Omental fat pad (tissue), 4 donors: ENCODE results near the gene UVSSA. TPM values are rescaled to one million over a fixed set of nuclear protein-coding genes. Genes with fewer than 3 reads are reported as not detected.
"Not testable (repeated sequence)": the region's sequence is repeated elsewhere in the genome, so short reads cannot be mapped to it uniquely, and the experiment has no call there.

Experiments used
- ATAC-seq: fragments of 150-250 bp; one replicate; pipeline ENCODE4 v1.9.1; 2016; ENCODE audit warnings: mild to moderate bottlenecking, moderate library complexity; ENCODE audit not compliant: low FRiP score
- DNase-seq: peaks from one replicate; pipeline ENCODE4 v3.0.0-alpha.2; 2019; ENCODE audit warnings: low spot score
- total RNA-seq, 4 donors: library from RNA; depleted of rRNA; stranded (reverse); fragments of >200 nt; gene quantifications; one replicate each; pipeline ENCODE4 v1.1.0, GENCODE V29; 2016
- TF ChIP-seq, protein P1 (sequence below), 3 donors: fragments of 450-650 bp; IDR thresholded peaks; one replicate each; pipeline ENCODE4 v1.5.1; 2016 to 2017; ENCODE audit warnings: antibody characterized with exemption in 3 of 3, mild to moderate bottlenecking in 3 of 3, moderate library complexity in 2 of 3

The UVSSA gene
- total RNA-seq, 4 donors from 2014 or later: 10.2 to 28.2 (median 13.0) TPM

DNA sequence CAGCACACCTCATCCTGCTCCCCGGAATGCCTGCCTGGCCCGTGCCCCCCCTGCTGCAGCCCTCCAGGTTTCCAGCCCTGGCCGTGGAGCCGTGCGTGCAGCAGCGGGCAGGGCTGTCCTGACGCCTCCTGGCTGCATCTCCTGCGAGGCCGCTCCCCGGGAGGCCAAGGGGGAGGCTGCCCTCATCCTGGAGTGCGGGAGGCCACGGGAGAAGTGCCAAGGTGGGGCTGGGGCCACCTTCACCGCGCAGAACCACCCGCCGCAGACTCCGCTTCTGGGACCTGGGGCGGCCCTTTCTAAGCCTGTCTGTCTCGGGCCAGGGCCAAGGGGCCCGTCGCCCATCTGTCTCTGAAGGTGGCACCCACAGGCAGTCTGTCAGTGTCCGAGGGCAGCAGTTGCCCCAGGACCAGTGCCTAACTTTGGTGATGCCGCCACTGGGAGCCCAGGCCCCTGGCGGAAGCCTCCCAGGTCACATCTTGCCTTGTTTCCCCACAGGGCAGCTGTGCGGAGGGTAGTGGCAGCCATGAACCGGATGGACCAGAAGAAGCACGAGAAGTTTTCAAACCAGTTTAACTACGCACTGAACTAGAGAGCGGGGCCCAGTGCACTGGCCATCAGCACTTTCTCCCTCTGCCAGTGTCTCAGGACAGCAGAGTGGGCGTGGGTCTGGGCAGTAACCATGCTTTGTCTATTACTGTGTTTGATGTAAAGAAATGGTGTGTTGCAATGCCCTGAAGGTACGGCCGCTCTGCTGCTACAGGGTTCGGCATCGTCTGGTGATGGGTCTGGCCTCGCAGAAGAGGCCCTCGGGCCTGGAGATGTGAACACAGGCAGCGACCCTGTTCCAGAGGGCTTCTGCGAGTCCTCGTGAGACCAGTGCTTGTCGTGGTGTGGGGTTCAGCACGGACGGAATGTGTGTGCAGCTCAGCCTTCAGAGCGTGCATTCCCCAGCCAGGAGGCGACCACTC is 38.6 kb downstream of the UVSSA start:
- DNase-seq (no peak), ATAC-seq (no peak)
- TF ChIP-seq, protein P1, sequence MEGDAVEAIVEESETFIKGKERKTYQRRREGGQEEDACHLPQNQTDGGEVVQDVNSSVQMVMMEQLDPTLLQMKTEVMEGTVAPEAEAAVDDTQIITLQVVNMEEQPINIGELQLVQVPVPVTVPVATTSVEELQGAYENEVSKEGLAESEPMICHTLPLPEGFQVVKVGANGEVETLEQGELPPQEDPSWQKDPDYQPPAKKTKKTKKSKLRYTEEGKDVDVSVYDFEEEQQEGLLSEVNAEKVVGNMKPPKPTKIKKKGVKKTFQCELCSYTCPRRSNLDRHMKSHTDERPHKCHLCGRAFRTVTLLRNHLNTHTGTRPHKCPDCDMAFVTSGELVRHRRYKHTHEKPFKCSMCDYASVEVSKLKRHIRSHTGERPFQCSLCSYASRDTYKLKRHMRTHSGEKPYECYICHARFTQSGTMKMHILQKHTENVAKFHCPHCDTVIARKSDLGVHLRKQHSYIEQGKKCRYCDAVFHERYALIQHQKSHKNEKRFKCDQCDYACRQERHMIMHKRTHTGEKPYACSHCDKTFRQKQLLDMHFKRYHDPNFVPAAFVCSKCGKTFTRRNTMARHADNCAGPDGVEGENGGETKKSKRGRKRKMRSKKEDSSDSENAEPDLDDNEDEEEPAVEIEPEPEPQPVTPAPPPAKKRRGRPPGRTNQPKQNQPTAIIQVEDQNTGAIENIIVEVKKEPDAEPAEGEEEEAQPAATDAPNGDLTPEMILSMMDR (IDR thresholded peaks at IDR 0.05): no peak

DNA sequence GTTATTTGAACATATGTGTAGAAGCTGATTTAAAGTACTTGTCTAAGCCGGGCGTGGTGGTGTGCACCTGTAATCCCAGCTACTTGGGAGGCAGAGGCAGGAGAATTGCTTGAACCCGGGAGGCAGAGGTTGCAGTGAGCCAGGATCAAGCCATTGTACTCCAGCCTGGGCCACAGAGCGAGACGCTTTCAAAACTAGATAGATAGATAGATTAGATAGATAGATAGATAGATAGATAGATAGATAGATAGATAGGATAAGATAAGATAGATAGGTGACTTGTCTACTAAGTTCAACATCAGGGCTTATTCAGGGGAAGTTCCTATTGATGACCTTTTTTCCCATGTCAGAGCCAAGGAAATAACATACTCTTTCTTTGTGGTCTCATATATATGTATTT is 46.4 kb downstream of the UVSSA start:
- not testable (repeated sequence) for DNase-seq, ATAC-seq

DNA sequence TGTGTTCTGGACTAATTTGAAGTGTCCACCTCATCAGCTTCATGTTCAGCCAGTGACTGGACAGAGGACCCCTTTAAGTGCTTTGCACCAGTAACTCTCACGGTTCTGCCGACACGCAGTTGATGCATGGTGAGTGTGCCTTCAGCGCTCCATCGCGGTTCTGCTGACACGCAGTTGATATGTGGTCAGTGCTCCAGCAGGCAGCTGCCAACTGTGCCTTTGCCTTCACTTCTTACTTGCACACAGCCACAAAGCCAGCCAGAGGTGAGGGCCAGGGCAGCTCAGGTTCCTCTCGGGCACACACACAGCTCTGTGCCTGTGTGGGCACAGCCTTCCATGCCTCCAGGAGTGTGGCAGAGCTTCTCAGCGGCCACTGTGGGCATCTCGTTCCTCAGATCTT is 46.9 kb downstream of the UVSSA start:
- DNase-seq (no peak), ATAC-seq (no peak)
- TF ChIP-seq, protein P1 (IDR thresholded peaks at IDR 0.05): no peak

DNA sequence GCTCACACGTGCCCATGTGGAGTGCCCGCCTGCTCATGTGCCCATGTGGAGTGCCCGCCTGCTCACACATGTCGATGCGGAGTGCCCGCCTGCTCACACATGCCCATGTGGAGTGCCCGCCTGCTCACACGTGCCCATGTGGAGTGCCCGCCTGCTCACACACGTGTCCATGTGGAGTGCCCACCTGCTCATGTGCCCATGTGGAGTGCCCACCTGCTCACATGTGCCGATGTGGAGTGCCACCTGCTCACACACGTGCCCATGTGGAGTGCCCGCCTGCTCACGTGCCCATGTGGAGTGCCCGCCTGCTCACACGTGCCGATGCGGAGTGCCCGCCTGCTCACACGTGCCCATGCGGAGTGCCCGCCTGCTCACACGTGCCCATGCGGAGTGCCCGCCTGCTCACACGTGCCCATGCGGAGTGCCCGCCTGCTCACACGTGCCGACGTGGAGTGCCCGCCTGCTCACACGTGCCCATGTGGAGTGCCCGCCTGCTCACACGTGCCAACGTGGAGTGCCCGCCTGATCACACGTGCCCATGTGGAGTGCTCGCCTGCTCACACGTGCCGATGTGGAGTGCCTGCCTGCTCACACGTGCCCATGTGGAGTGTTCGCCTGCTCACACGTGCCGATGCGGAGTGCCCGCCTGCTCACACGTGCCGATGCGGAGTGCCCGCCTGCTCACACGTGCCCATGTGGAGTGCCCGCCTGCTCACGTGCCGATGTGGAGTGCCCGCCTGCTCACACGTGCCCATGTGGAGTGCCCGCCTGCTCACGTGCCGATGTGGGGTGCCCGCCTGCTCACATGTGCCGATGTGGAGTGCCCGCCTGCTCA is 47.8 kb downstream of the UVSSA start:
- not testable (repeated sequence) for ATAC-seq, DNase-seq

DNA sequence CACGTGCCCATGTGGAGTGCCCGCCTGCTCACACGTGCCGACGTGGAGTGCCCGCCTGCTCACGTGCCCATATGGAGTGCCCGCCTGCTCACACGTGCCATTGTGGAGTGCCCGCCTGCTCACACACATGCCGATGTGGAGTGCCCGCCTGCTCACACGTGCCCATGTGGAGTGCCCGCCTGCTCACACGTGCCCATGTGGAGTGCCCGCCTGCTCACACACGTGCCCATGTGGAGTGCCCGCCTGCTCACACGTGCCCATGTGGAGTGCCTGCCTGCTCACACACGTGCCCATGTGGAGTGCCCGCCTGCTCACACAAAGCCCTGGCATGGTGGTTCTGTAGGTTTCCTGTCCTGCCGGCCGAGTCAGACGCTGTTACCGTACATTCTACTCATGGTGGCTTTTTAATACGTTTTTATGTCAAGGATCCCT is 48.4 kb downstream of the UVSSA start:
- not testable (repeated sequence) for DNase-seq, ATAC-seq

DNA sequence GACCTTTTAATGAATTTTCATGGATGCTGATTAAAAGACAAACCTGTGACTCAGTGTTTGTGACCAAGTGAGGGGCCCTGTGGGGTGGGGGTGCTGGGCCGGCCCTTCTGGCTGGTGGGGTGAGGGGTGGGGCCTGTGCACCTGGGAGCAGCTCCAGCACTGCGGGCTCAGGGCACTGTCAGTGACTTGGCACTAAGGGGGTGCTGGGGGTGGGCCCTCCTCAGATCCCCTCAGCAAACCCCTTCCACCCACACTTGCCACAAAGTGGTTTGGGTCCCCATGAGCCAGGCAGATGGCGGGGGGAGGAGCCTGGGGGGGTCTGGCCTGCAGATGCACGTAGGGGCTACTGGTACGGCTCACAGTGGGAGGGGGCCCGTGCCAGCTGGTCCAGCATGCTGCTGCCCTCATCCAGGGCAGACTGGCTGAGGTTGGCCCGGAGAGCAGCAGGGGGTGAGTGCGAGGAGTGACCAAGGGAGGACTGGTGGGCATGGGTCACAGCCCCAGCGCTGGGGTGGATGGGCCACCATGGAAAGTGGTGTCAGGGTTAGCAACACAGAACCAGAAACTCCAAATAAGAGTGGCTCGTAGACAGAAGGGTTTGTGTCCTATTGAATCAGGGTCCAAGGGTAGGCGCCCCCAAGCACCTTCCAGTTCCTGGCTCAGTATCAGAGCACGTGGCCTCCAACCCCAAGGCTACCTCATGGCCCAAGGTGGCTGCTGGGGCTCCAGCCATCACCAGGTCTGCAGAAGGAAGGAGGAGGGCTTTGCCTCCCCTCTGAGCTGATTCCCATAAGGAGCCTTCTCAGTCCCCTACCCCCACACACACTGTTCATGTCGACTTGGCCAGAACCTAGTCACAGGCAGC is 49.2 kb downstream of the UVSSA start:
- ATAC-seq (no peak), DNase-seq (no peak)
- TF ChIP-seq, protein P1 (IDR thresholded peaks at IDR 0.05): no peak

DNA sequence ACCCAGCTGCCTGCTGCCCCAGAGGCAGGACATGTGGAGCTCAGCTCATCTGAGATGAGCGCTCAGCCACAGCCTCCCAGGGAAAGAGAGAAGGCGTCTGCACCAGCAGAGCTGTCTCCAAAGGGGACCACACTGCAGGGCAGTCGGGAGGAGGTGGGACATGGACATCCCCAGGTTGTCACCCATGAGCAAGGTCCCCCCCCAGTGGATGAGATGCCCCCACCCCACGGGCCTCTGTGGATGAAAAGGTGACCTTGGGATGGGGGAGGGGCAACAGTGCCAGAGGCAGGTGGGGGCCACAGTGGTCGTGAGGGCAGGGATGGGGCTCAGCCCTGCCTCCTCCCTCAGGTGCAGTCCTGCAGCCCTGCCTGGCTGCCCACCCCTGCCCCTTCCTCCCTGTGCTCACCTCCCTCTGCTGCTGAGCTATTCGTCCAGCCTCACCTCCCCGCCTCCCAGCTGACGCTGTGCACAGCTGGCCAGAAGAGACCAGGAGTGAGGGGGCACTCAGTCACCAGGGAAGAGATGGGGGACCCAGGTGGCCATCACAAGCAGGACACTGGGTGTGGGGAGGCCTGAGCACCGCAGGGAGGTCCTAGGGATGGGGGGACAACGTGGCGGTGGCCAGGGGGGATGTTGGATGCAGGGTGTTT is 49.9 kb downstream of the UVSSA start:
- no peak for ATAC-seq
- no peak for DNase-seq
- TF ChIP-seq, protein P1 (IDR thresholded peaks at IDR 0.05): no peak
